GM23338 (cell line): ENCODE measurements around the gene LYRM2. TPM values are rescaled to one million over a fixed set of nuclear protein-coding genes. Genes with fewer than 3 reads are reported as not detected.

Source experiments
- CREB1 ChIP-seq: fragments of 250-450 bp; sonication (Bioruptor Pico); IDR thresholded peaks from 2 replicates; pipeline ENCODE4 v1.5.0; 2020; ENCODE audit warnings: low read depth, mild to moderate bottlenecking, moderate library complexity
- EZH2 ChIP-seq: fragments of 200-600 bp; sonication (generic); IDR thresholded peaks from one replicate; pipeline ENCODE4 v1.8.0; 2017; ENCODE audit warnings: antibody characterized with exemption, mild to moderate bottlenecking, low read depth; ENCODE audit not compliant: unreplicated experiment
- EZH2phosphoT487 ChIP-seq: fragments of 200-600 bp; sonication (generic); IDR thresholded peaks from one replicate; pipeline ENCODE4 v1.8.1; 2018; ENCODE audit warnings: antibody characterized with exemption; ENCODE audit not compliant: unreplicated experiment
- JUNB ChIP-seq: IDR thresholded peaks from one replicate; pipeline ENCODE4 v1.6.1; 2016; ENCODE audit warnings: antibody characterized with exemption; ENCODE audit not compliant: unreplicated experiment
- NANOG ChIP-seq: IDR thresholded peaks from 2 replicates; pipeline ENCODE4 v1.6.1; 2016; ENCODE audit warnings: antibody characterized with exemption, borderline replicate concordance
- POLR2AphosphoS5 ChIP-seq: IDR thresholded peaks from 2 replicates; pipeline ENCODE4 v1.6.1; 2016; ENCODE audit warnings: antibody characterized with exemption, low read depth
- STAT1 ChIP-seq: IDR thresholded peaks from one replicate; pipeline ENCODE4 v1.6.1; 2016; ENCODE audit warnings: antibody characterized with exemption; ENCODE audit not compliant: unreplicated experiment
- ZNF114 ChIP-seq: fragments of 250-450 bp; sonication (Bioruptor Pico); IDR thresholded peaks from 2 replicates; pipeline ENCODE4 v1.5.0; 2020; ENCODE audit warnings: mild to moderate bottlenecking, moderate library complexity
- ZNF331 ChIP-seq: fragments of 250-450 bp; sonication (Bioruptor Pico); IDR thresholded peaks from 2 replicates; pipeline ENCODE4 v1.5.0; 2020; ENCODE audit warnings: low read depth, mild to moderate bottlenecking, moderate library complexity
- polyA plus RNA-seq: library from polyadenylated mRNA; unstranded; fragments of >200 nt; fragmentation: Nextera tagmentation; extraction: Ambion mirVana; gene quantifications from 2 replicates; pipeline ENCODE4 v1.2.1, GENCODE V29; 2016
- total RNA-seq: library from RNA; depleted of rRNA; stranded (reverse); fragments of >200 nt; shearing (Covaris generic); gene quantifications from 2 replicates; pipeline ENCODE4 v1.2.3, GENCODE V29; 2014
- TF ChIP-seq, protein P1 (sequence below): fragments of 250-450 bp; sonication (Bioruptor Pico); IDR thresholded peaks from 2 replicates; pipeline ENCODE4 v1.5.0; 2020; ENCODE audit warnings: mild to moderate bottlenecking, moderate library complexity
- TF ChIP-seq, protein P2 (sequence below), 2 experiments: fragments of 200-600 bp in 1 of 2; sonication (generic) in 1 of 2; conservative IDR thresholded peaks; 2 replicates each; pipeline versions ENCODE4 v1.5.1 to v1.6.1; 2016 to 2017; ENCODE audit warnings: antibody characterized with exemption in 2 of 2, low read depth in 2 of 2, mild to moderate bottlenecking in 2 of 2, moderate library complexity in 1 of 2
- TF ChIP-seq, protein P3 (sequence below): IDR thresholded peaks from 2 replicates; pipeline ENCODE4 v1.6.1; 2016; ENCODE audit warnings: antibody characterized with exemption

Gene LYRM2
- total and polyA plus RNA-seq, 2 experiments from 2014 or later = 20.3 to 67.3 TPM

GRCh38 chr6:89590133-89590532 is 48.4 kb downstream of the LYRM2 start (continued):
- TF ChIP-seq, protein P1, sequence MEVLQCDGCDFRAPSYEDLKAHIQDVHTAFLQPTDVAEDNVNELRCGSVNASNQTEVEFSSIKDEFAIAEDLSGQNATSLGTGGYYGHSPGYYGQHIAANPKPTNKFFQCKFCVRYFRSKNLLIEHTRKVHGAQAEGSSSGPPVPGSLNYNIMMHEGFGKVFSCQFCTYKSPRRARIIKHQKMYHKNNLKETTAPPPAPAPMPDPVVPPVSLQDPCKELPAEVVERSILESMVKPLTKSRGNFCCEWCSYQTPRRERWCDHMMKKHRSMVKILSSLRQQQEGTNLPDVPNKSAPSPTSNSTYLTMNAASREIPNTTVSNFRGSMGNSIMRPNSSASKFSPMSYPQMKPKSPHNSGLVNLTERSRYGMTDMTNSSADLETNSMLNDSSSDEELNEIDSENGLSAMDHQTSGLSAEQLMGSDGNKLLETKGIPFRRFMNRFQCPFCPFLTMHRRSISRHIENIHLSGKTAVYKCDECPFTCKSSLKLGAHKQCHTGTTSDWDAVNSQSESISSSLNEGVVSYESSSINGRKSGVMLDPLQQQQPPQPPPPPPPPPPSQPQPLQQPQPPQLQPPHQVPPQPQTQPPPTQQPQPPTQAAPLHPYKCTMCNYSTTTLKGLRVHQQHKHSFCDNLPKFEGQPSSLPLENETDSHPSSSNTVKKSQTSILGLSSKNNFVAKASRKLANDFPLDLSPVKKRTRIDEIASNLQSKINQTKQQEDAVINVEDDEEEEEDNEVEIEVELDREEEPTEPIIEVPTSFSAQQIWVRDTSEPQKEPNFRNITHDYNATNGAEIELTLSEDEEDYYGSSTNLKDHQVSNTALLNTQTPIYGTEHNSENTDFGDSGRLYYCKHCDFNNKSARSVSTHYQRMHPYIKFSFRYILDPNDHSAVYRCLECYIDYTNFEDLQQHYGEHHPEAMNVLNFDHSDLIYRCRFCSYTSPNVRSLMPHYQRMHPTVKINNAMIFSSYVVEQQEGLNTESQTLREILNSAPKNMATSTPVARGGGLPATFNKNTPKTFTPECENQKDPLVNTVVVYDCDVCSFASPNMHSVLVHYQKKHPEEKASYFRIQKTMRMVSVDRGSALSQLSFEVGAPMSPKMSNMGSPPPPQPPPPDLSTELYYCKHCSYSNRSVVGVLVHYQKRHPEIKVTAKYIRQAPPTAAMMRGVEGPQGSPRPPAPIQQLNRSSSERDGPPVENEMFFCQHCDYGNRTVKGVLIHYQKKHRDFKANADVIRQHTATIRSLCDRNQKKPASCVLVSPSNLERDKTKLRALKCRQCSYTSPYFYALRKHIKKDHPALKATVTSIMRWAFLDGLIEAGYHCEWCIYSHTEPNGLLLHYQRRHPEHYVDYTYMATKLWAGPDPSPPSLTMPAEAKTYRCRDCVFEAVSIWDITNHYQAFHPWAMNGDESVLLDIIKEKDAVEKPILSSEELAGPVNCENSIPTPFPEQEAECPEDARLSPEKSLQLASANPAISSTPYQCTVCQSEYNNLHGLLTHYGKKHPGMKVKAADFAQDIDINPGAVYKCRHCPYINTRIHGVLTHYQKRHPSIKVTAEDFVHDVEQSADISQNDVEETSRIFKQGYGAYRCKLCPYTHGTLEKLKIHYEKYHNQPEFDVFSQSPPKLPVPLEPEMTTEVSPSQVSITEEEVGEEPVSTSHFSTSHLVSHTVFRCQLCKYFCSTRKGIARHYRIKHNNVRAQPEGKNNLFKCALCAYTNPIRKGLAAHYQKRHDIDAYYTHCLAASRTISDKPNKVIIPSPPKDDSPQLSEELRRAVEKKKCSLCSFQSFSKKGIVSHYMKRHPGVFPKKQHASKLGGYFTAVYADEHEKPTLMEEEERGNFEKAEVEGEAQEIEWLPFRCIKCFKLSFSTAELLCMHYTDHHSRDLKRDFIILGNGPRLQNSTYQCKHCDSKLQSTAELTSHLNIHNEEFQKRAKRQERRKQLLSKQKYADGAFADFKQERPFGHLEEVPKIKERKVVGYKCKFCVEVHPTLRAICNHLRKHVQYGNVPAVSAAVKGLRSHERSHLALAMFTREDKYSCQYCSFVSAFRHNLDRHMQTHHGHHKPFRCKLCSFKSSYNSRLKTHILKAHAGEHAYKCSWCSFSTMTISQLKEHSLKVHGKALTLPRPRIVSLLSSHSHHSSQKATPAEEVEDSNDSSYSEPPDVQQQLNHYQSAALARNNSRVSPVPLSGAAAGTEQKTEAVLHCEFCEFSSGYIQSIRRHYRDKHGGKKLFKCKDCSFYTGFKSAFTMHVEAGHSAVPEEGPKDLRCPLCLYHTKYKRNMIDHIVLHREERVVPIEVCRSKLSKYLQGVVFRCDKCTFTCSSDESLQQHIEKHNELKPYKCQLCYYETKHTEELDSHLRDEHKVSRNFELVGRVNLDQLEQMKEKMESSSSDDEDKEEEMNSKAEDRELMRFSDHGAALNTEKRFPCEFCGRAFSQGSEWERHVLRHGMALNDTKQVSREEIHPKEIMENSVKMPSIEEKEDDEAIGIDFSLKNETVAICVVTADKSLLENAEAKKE = no peak
- TF ChIP-seq, protein P2, sequence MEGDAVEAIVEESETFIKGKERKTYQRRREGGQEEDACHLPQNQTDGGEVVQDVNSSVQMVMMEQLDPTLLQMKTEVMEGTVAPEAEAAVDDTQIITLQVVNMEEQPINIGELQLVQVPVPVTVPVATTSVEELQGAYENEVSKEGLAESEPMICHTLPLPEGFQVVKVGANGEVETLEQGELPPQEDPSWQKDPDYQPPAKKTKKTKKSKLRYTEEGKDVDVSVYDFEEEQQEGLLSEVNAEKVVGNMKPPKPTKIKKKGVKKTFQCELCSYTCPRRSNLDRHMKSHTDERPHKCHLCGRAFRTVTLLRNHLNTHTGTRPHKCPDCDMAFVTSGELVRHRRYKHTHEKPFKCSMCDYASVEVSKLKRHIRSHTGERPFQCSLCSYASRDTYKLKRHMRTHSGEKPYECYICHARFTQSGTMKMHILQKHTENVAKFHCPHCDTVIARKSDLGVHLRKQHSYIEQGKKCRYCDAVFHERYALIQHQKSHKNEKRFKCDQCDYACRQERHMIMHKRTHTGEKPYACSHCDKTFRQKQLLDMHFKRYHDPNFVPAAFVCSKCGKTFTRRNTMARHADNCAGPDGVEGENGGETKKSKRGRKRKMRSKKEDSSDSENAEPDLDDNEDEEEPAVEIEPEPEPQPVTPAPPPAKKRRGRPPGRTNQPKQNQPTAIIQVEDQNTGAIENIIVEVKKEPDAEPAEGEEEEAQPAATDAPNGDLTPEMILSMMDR (conservative IDR thresholded peaks at IDR 0.05; ENCODE audit: low read depth in 2 of 2) = no peak
- TF ChIP-seq NANOG = no peak
- TF ChIP-seq, protein P3, sequence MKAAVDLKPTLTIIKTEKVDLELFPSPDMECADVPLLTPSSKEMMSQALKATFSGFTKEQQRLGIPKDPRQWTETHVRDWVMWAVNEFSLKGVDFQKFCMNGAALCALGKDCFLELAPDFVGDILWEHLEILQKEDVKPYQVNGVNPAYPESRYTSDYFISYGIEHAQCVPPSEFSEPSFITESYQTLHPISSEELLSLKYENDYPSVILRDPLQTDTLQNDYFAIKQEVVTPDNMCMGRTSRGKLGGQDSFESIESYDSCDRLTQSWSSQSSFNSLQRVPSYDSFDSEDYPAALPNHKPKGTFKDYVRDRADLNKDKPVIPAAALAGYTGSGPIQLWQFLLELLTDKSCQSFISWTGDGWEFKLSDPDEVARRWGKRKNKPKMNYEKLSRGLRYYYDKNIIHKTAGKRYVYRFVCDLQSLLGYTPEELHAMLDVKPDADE = no peak
- no peak for TF ChIP-seq CREB1 (CRISPR knock-in tag)
- no peak for TF ChIP-seq STAT1
- no peak for TF ChIP-seq EZH2phosphoT487
- TF ChIP-seq ZNF331 (CRISPR knock-in tag) = no peak
- TF ChIP-seq POLR2AphosphoS5 = no peak
- TF ChIP-seq JUNB = no peak
- no peak for TF ChIP-seq EZH2
- no peak for TF ChIP-seq ZNF114 (CRISPR knock-in tag)
